MM.1S (cell line): ENCODE measurements around the gene SPCS1.

Source experiments
- DNase-seq: peaks from one replicate; pipeline ENCODE4 v3.0.0-alpha.2; 2015
- H2AFZ ChIP-seq: fragments of 300-600 bp; sonication (generic); 2 replicates; pipeline ENCODE4 v1.6.0; 2016; ENCODE audit warnings: antibody characterized with exemption, low read length
- H3F3A ChIP-seq: fragments of 300-600 bp; sonication (generic); 2 replicates; pipeline ENCODE4 v1.6.1; 2016; ENCODE audit warnings: mild to moderate bottlenecking, antibody characterized with exemption, low read length, moderate library complexity, mixed read lengths; ENCODE audit not compliant: insufficient read depth
- H3K27ac ChIP-seq: fragments of 300-600 bp; sonication (generic); 2 replicates; pipeline ENCODE4 v1.5.1; 2016; ENCODE audit warnings: mild to moderate bottlenecking, low read length
- H3K27me3 ChIP-seq: fragments of 300-600 bp; sonication (generic); replicated peaks from 2 replicates; pipeline ENCODE4 v1.6.0; 2016; ENCODE audit warnings: low read length; ENCODE audit not compliant: insufficient read depth
- H3K36me3 ChIP-seq: fragments of 300-600 bp; sonication (generic); replicated peaks from 2 replicates; pipeline ENCODE4 v1.6.1; 2016; ENCODE audit warnings: mild to moderate bottlenecking, low read length, mixed read lengths; ENCODE audit not compliant: insufficient read depth
- H3K4me1 ChIP-seq: fragments of 300-600 bp; sonication (generic); 2 replicates; pipeline ENCODE4 v1.6.1; 2016; ENCODE audit warnings: low read length, mixed read lengths
- H3K4me2 ChIP-seq: fragments of 300-600 bp; sonication (generic); 2 replicates; pipeline ENCODE4 v1.6.0; 2016; ENCODE audit warnings: low read depth, low read length
- H3K4me3 ChIP-seq: fragments of 300-600 bp; sonication (generic); 2 replicates; pipeline ENCODE4 v1.5.1; 2016; ENCODE audit warnings: low read length, mixed read lengths
- H3K79me2 ChIP-seq: fragments of 300-600 bp; sonication (generic); 2 replicates; pipeline ENCODE4 v1.6.1; 2016; ENCODE audit warnings: mixed run types, low read length, mixed read lengths
- H3K9ac ChIP-seq: fragments of 300-600 bp; sonication (generic); 2 replicates; pipeline ENCODE4 v1.6.1; 2016; ENCODE audit warnings: low read length, mixed read lengths
- H3K9me2 ChIP-seq: fragments of 300-600 bp; sonication (generic); replicated peaks from 2 replicates; pipeline ENCODE4 v1.6.1; 2016; ENCODE audit warnings: mild to moderate bottlenecking, low read length, mixed read lengths; ENCODE audit not compliant: insufficient read depth
- H3K9me3 ChIP-seq: fragments of 300-600 bp; sonication (generic); replicated peaks from 2 replicates; pipeline ENCODE4 v1.6.1; 2016; ENCODE audit warnings: mild to moderate bottlenecking, low read length, mixed read lengths; ENCODE audit not compliant: insufficient read depth
- H4K20me1 ChIP-seq: fragments of 300-600 bp; sonication (generic); 2 replicates; pipeline ENCODE4 v1.6.1; 2016; ENCODE audit warnings: mild to moderate bottlenecking, low read length, moderate library complexity, mixed read lengths; ENCODE audit not compliant: insufficient read depth
- EZH2 ChIP-seq: fragments of 300-600 bp; sonication (generic); optimal IDR thresholded peaks from 2 replicates; pipeline ENCODE3; 2017; ENCODE audit warnings: low read depth, mild to moderate bottlenecking, antibody characterized with exemption, low read length, mixed read lengths
- EZH2phosphoT487 ChIP-seq: fragments of 300-600 bp; sonication (generic); IDR thresholded peaks from 2 replicates; pipeline ENCODE4 v1.6.1; 2018; ENCODE audit warnings: antibody characterized with exemption, low read length
- TF ChIP-seq, protein P1 (sequence below): fragments of 300-600 bp; sonication (generic); IDR thresholded peaks from 2 replicates; pipeline ENCODE4 v1.5.1; 2016; ENCODE audit warnings: antibody characterized with exemption, low read length, mixed read lengths

SPCS1 gene

DNA sequence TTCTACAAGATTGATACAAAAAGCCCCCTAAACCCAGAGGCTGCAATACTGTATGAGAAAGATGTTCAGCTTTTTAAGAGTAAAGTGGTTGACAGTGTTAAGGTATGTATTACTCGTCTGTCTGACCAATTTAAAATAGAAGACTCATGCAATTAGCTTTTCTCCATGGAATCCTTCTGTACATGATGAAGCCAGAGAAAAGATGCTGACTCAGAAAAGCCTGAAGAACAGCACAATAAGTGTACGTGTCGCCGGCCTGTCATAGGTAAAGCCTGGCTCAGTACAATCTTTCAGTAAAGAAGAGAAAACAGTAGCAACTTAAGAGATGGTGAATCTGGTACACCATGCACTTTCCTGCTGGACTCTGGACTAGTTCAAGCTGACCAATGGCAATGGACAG is 48.5 kb downstream of the SPCS1 start:
- TF ChIP-seq EZH2 (no peak), EZH2phosphoT487 (no peak)
- TF ChIP-seq, protein P1, sequence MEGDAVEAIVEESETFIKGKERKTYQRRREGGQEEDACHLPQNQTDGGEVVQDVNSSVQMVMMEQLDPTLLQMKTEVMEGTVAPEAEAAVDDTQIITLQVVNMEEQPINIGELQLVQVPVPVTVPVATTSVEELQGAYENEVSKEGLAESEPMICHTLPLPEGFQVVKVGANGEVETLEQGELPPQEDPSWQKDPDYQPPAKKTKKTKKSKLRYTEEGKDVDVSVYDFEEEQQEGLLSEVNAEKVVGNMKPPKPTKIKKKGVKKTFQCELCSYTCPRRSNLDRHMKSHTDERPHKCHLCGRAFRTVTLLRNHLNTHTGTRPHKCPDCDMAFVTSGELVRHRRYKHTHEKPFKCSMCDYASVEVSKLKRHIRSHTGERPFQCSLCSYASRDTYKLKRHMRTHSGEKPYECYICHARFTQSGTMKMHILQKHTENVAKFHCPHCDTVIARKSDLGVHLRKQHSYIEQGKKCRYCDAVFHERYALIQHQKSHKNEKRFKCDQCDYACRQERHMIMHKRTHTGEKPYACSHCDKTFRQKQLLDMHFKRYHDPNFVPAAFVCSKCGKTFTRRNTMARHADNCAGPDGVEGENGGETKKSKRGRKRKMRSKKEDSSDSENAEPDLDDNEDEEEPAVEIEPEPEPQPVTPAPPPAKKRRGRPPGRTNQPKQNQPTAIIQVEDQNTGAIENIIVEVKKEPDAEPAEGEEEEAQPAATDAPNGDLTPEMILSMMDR, result no peak
- H3K4me2 ChIP-seq, result no peak overlapping the region
- no peaks in the 10 kb centered on the region for H3F3A ChIP-seq
- H3K9me3 ChIP-seq, result no peaks in the 10 kb centered on the region
- no peaks in the 10 kb centered on the region for H3K4me1 ChIP-seq
- no peak overlapping the region for H2AFZ ChIP-seq
- H3K79me2 ChIP-seq, result no peaks in the 10 kb centered on the region
- no peak overlapping the region for H3K4me3 ChIP-seq
- H3K27me3 ChIP-seq, result no peaks in the 10 kb centered on the region
- no peak overlapping the region for H3K9ac ChIP-seq
- no peak overlapping the region for H3K27ac ChIP-seq
- H3K36me3 ChIP-seq, result no peaks in the 10 kb centered on the region; the same call in 1 of the 2 replicates
- H3K9me2 ChIP-seq, result no peaks in the 10 kb centered on the region
- H4K20me1 ChIP-seq, result no peaks in the 10 kb centered on the region
- DNase-seq, result no peak

DNA sequence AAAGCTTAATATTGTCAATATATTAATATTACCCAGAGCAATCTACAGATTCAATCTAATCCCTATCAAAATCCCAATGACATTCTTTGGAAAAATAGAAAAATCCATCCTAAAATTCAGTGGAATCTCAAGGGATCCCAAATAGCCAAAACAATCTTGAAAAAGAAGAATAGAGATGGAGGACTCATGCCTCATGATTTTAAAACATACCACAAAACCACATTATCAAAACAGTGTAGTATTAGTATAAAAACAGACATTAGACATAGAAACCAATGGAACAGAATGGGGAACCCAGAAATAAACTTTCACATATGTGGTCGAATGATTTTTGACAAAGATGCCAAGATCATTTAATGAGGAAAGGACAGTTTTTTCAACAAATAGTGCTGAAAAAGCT is 50.2 kb downstream of the SPCS1 start:
- Histone ChIP-seq H3K27ac (no peak overlapping the region), H2AFZ (no peak overlapping the region), H3F3A (no peaks in the 10 kb centered on the region), H3K4me3 (no peak overlapping the region), H4K20me1 (no peaks in the 10 kb centered on the region), H3K9me3 (no peaks in the 10 kb centered on the region), H3K36me3 (no peaks in the 10 kb centered on the region; the same call in 1 of the 2 replicates), H3K9ac (no peak overlapping the region), H3K79me2 (no peaks in the 10 kb centered on the region), H3K4me1 (no peaks in the 10 kb centered on the region), H3K4me2 (no peak overlapping the region), H3K9me2 (no peaks in the 10 kb centered on the region), H3K27me3 (no peaks in the 10 kb centered on the region)
- no peak for DNase-seq
- no peak for TF ChIP-seq EZH2phosphoT487
- TF ChIP-seq, protein P1, result no peak
- TF ChIP-seq EZH2, result no peak
